Loucy (cell line): Measurements from ENCODE around the gene KRTAP10-2.

ENCODE experiments used
- H2AFZ ChIP-seq: fragments of 200-600 bp; sonication (generic); 2 replicates; pipeline ENCODE4 v1.6.0; 2016; ENCODE audit warnings: antibody characterized with exemption, mild to moderate bottlenecking, low read length, moderate library complexity
- H3F3A ChIP-seq: fragments of 200-600 bp; 2 replicates; pipeline ENCODE4 v1.6.0; 2016; ENCODE audit warnings: antibody characterized with exemption, low read depth, mild to moderate bottlenecking
- H3K27me3 ChIP-seq: fragments of 200-600 bp; sonication (generic); 2 replicates; pipeline ENCODE4 v1.6.1; 2014; ENCODE audit warnings: low read length, mild to moderate bottlenecking; ENCODE audit not compliant: insufficient read depth, poor library complexity, severe bottlenecking
- H3K36me3 ChIP-seq: fragments of 200-600 bp; sonication (generic); 2 replicates; pipeline ENCODE4 v1.6.1; 2016; ENCODE audit warnings: low read length; ENCODE audit not compliant: insufficient read depth
- H3K4me1 ChIP-seq: fragments of 200-600 bp; sonication (generic); 2 replicates; pipeline ENCODE4 v1.5.1; 2014; ENCODE audit warnings: low read length, mild to moderate bottlenecking; ENCODE audit not compliant: insufficient read depth, poor library complexity, severe bottlenecking
- H3K4me2 ChIP-seq: fragments of 200-600 bp; sonication (generic); 2 replicates; pipeline ENCODE4 v1.6.0; 2014; ENCODE audit warnings: antibody characterized with exemption, low read length, low read depth, mild to moderate bottlenecking; ENCODE audit not compliant: poor library complexity, severe bottlenecking
- H3K4me3 ChIP-seq: fragments of 200-600 bp; sonication (generic); 2 replicates; pipeline ENCODE4 v1.5.1; 2014; ENCODE audit warnings: low read length, mild to moderate bottlenecking, mixed read lengths; ENCODE audit not compliant: poor library complexity, severe bottlenecking
- H3K79me2 ChIP-seq: fragments of 200-600 bp; sonication (generic); 2 replicates; pipeline ENCODE4 v1.6.1; 2014; ENCODE audit warnings: low read length; ENCODE audit not compliant: insufficient read depth
- H3K9ac ChIP-seq: fragments of 200-600 bp; sonication (generic); 2 replicates; pipeline ENCODE4 v1.6.0; 2014; ENCODE audit warnings: mild to moderate bottlenecking, low read depth, low read length, moderate library complexity; ENCODE audit not compliant: poor library complexity, severe bottlenecking
- H3K9me2 ChIP-seq: fragments of 200-600 bp; sonication (generic); replicated peaks from 2 replicates; pipeline ENCODE4 v1.6.1; 2016; ENCODE audit warnings: low read depth, low read length, mixed read lengths
- H3K9me3 ChIP-seq: fragments of 200-600 bp; sonication (generic); 2 replicates; pipeline ENCODE4 v1.6.1; 2014; ENCODE audit warnings: mild to moderate bottlenecking, antibody characterized with exemption, low read length, low read depth; ENCODE audit not compliant: insufficient read depth
- H4K20me1 ChIP-seq: fragments of 200-600 bp; sonication (generic); 2 replicates; pipeline ENCODE4 v1.6.0; 2014; ENCODE audit warnings: antibody characterized with exemption, low read length, mild to moderate bottlenecking; ENCODE audit not compliant: insufficient read depth, poor library complexity, severe bottlenecking
- EZH2phosphoT487 ChIP-seq: fragments of 200-600 bp; IDR thresholded peaks from 2 replicates; pipeline ENCODE4 v1.6.1; 2018; ENCODE audit warnings: antibody characterized with exemption, mild to moderate bottlenecking, moderate library complexity, borderline replicate concordance
- TF ChIP-seq, protein P1 (sequence below): fragments of 200-600 bp; sonication (generic); conservative IDR thresholded peaks from 2 replicates; pipeline ENCODE4 v1.5.1; 2014; ENCODE audit warnings: mild to moderate bottlenecking, antibody characterized with exemption, low read length

The KRTAP10-2 gene

DNA sequence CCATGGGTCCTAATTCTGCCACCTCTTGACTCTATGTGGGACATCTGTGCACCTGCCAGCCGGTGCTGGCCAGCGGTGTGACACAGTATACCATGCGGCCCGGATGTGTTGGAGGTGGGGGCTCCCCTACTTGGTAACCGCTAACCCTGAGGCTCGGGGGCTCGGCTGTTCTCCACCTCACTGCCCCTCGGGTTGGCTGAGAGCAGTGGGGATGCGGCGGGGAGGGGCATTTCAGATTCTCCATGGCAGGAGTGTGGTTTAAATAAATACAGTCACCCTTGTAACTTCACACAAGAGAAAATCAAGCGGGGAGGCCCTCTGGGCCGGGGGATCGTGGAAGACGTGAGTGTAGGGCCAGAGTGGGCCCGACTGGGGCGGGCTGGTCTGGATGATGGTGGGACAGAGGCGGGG is 22.3 kb downstream of the KRTAP10-2 start:
- Histone ChIP-seq H3K9me3 (peaks cover 5% of the 10 kb centered on the region; the same call in 1 of the 2 replicates), H3K4me2 (no peak overlapping the region), H4K20me1 (no peaks in the 10 kb centered on the region), H3K27me3 (no peaks in the 10 kb centered on the region), H3K79me2 (no peaks in the 10 kb centered on the region), H3K9me2 (no peaks in the 10 kb centered on the region), H3F3A (no peaks in the 10 kb centered on the region), H3K36me3 (no peaks in the 10 kb centered on the region), H2AFZ (no peak overlapping the region), H3K4me3 (no peak overlapping the region), H3K4me1 (no peaks in the 10 kb centered on the region), H3K9ac (no peak overlapping the region)
- TF ChIP-seq, protein P1, sequence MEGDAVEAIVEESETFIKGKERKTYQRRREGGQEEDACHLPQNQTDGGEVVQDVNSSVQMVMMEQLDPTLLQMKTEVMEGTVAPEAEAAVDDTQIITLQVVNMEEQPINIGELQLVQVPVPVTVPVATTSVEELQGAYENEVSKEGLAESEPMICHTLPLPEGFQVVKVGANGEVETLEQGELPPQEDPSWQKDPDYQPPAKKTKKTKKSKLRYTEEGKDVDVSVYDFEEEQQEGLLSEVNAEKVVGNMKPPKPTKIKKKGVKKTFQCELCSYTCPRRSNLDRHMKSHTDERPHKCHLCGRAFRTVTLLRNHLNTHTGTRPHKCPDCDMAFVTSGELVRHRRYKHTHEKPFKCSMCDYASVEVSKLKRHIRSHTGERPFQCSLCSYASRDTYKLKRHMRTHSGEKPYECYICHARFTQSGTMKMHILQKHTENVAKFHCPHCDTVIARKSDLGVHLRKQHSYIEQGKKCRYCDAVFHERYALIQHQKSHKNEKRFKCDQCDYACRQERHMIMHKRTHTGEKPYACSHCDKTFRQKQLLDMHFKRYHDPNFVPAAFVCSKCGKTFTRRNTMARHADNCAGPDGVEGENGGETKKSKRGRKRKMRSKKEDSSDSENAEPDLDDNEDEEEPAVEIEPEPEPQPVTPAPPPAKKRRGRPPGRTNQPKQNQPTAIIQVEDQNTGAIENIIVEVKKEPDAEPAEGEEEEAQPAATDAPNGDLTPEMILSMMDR: no peak

DNA sequence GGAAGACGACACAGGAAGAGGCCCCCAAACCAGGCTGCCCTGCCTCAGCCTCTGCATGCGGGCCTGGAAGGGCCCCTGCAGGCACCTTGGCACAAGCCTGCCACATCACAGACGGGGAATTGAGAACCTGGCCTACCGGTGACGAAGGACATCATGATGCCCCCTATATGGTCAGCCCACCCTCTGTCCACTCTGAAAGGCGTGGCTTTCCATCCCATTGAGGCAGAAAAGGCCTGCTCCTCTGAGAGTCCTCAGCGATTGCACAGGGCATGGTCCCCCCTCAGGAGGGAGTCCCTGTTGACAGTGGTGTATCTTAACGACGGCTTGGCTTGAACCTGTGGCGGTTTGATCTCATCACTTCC is 22.7 kb downstream of the KRTAP10-2 start:
- Histone ChIP-seq H2AFZ (no peak overlapping the region), H3K36me3 (no peaks in the 10 kb centered on the region), H3K27me3 (no peaks in the 10 kb centered on the region), H3K79me2 (no peaks in the 10 kb centered on the region), H3K4me2 (no peak overlapping the region), H3F3A (no peaks in the 10 kb centered on the region), H4K20me1 (no peaks in the 10 kb centered on the region), H3K9me3 (peaks cover 9% of the 10 kb centered on the region; the same call in 1 of the 2 replicates), H3K9ac (no peak overlapping the region), H3K4me3 (no peak overlapping the region), H3K4me1 (no peaks in the 10 kb centered on the region), H3K9me2 (no peaks in the 10 kb centered on the region)
- no peak for TF ChIP-seq EZH2phosphoT487
- TF ChIP-seq, protein P1: no peak

DNA sequence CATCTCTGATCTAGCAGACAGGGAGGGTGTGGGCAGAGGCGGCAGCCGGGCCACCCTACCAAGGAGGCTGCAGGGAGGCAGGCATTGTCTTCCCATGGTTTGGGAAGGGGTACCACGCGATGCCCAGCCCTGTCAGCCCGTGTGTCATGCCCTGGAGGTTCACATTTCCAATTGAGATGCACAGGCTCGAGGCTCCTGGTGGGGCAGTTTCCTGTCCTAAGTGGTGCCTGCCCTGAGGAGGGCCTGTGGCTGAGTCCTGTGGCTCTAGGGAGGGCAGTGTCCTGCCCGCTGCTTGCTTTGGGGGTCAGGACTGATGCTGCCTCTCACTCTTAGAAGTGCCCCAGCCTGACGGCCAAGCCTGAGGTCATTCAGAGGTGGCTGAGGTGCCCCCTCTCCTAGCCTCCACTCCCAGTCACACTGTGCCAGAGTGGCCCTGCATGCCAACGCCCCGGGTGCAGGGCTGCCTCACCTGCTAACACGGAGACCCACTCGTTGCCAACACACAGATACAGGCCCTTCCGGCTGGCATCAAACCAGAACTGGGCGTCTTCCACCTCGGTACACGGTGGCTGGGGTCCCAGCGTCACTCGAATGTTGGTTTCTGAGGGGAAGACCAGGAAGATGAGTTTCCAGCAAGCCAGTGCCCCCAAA is 23.2 kb downstream of the KRTAP10-2 start:
- Histone ChIP-seq H3K9me3 (peaks cover 11% of the 10 kb centered on the region; the same call in 1 of the 2 replicates), H3F3A (no peaks in the 10 kb centered on the region), H3K36me3 (no peaks in the 10 kb centered on the region), H2AFZ (no peak overlapping the region), H3K9me2 (no peaks in the 10 kb centered on the region), H3K27me3 (no peaks in the 10 kb centered on the region), H4K20me1 (no peaks in the 10 kb centered on the region), H3K9ac (no peak overlapping the region), H3K79me2 (no peaks in the 10 kb centered on the region), H3K4me3 (no peak overlapping the region), H3K4me1 (no peaks in the 10 kb centered on the region), H3K4me2 (no peak overlapping the region)
- no peak for TF ChIP-seq EZH2phosphoT487
- TF ChIP-seq, protein P1: no peak
